ENCODE results near the gene PDE1C.

The PDE1C gene

DNA sequence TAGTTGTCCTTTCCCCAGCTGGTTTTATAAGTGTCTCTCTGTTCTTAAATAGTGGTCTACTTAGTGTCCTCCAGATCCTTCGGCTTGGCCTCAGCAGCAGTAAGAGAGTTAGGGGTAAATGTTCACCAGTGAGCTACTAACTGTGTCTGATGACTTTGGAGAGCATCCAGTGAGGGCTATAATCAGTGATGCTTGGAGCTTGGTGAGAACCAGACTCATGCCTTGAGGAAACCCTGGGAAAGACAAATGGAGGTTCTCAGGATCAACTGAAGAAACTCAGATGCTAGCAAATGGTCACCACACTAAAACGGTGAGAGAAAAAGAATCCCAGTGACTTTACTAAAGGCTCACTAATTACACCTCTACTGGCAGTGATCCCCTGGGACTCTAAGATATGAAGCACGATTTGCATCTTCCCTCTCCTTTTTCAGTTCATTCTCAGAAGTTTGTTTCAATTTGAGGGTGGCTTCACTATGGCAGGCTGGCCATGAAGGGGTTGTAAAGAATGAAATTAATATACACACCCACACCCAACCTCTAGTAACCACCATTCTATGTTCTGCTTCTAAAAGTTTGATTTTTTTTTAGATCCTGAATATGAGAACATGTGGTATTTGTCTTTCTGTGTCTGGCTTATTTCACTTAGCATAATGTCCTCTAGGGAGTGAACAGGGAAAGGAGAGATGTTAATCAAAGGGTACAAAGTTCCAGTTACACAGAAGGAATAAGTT is 177.9 kb downstream of the PDE1C start:
- no peak for DNase-seq (ENCODE audit: low read depth)

GRCh38 chr7:31890766-31891165 is 179.4 kb downstream of the PDE1C start:
- DNase-seq (ENCODE audit: low read depth): no peak

DNA sequence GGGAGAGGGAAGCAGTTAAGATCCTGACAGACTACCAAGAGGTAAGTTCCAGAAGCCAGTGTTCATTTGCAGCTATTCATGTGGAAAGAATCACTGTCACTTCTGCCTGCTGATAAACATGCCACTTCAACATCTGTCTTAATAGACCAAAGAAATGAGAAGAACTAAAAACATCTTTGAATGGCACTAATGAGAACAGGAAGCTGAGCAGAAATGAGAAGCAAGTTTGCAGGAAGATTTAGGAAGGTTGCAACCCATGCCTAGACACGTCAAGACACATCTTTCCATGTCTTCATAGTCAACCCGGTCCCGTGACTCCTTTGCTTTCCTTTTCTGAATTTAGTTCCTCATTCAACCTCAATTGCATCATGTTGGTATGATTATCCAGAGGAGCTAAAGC is 180.0 kb downstream of the PDE1C start:
- no peak for DNase-seq (ENCODE audit: low read depth)

- DNase-seq (ENCODE audit: low read depth): no peak
Measured at GRCh38 chr7:31887006-31887405, 183.2 kb downstream of the PDE1C start.

- DNase-seq (ENCODE audit: low read depth): no peak
Measured at GRCh38 chr7:31885171-31885570, 185.0 kb downstream of the PDE1C start.

- DNase-seq (ENCODE audit: low read depth): no peak
Measured at GRCh38 chr7:31883761-31884164, 186.4 kb downstream of the PDE1C start.

- DNase-seq (ENCODE audit: low read depth): no peak
Measured at GRCh38 chr7:31882187-31882586, 188.0 kb downstream of the PDE1C start.

DNA sequence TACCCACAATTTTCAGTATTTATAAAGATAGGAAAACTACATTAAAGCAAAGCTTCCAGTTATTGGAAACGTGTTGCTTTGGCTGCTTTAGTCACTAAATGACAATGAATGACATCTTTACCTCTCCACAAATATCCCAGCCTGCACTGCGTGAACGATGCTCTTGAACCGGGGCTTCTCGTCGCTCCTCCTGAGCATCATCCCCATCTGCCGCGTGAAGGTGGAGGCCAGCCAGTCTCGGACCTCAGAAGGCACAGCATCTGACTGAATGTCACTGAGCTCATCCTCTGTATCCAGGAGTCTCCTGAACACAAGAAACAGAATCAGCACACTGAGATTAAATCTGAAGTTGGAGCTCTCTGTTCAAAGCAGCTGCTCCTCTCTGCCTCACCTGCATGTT is 191.3 kb downstream of the PDE1C start:
- no peak for DNase-seq (ENCODE audit: low read depth)

GRCh38 chr7:31875424-31875823 is 194.8 kb downstream of the PDE1C start:
- no peak for DNase-seq (ENCODE audit: low read depth)

DNA sequence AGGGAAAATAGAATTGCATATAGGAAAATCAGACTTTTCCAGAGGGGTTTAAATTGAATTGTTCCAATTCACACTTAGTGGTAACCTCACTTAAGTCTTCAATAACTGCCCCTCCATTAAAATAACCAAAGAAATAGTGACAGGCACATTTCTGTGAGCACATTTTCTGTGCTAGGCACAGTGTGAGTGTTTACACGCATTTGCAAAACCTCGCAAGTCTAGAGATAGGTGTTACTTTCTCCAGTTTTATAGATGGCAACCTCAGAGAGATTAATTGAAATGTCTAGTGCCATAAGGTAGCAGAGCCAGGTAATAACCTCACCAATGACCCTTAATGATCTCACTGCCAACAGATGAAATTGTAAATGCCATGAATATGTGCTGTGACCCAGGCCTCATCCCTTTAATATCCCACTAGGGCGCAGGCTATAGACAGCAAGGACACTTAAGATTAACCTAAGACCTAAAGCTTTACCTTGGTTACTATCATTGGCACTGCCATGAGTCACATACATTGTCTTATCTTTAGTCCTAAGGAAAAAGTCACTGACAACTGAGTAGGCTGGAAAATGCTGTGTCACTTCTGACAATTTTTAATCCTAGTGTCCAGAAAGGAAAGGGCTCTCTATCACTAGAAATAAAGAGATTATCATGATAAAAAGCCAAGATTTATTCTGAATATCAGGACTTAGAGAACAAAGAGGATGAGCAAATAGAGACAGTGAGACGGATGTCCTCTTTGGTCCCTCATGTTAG is 195.4 kb downstream of the PDE1C start:
- DNase-seq (ENCODE audit: low read depth): no peak

- DNase-seq (ENCODE audit: low read depth): no peak
Measured at GRCh38 chr7:31873816-31874597, 196.2 kb downstream of the PDE1C start.

GRCh38 chr7:31872545-31873370 is 197.4 kb downstream of the PDE1C start:
- no peak for DNase-seq (ENCODE audit: low read depth)

DNA sequence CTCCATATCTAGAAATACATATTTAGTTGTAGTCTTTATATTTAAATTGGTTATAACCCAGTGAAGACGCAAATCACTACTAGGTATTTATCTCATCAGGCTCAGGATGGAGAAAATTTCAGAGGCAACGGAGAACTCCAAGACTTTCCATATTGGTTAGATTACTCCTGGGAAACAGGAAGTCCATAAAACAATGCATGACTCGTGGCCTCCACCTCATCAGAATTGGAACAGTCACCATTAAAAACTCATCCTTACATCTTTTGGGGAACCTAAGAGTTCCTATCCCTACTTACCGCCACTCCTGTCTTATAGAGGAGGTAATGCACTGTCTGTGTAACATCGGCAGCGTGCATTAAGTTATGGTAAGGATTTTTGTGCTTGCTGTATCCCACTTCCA is 205.6 kb downstream of the PDE1C start:
- DNase-seq (ENCODE audit: low read depth): no peak

GRCh38 chr7:31860925-31861324 is 209.3 kb downstream of the PDE1C start:
- DNase-seq (ENCODE audit: low read depth): no peak

DNA sequence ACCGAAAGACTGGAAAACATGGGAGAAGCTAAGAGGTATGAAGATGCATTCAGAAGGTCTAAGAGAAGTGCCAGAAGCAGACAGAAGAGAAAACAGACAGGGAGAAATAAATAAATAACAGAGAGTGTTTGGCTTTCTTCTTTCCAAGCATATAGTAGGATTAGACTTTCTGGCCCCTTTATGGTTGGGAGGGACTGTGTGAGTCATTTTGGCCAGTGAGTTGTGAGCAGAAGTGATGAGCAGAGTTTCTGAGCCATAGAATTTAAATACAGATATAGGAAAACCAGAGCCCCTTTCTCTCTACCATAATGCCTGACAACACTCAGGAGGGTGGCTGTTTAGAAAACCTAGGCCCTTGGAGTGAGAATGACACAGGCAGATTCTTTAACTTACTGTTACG is 212.2 kb downstream of the PDE1C start:
- DNase-seq (ENCODE audit: low read depth): no peak

DNA sequence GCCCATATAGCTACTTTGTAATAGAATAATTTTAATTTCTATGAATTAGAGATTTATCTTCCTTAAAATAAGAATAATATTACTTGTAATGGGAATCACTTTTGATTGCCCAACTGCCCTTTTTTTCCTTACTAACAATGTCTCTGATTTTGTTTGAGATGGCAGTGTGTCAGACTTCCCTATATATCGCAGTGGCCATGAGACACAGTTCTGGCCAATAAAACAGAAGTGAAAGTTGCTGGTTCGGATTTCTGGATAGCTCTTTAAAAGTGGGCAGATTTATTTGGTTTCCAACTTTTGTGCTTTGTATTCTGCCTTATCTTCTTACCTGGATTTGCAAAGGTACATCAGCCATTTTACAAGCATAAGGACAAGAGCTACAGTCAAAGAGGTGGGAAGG is 213.0 kb downstream of the PDE1C start:
- DNase-seq (ENCODE audit: low read depth): no peak

- no peak for DNase-seq (ENCODE audit: low read depth)
Measured at GRCh38 chr7:31856337-31856736, 213.9 kb downstream of the PDE1C start.

GRCh38 chr7:31855530-31855929 is 214.7 kb downstream of the PDE1C start:
- DNase-seq (ENCODE audit: low read depth): no peak

DNA sequence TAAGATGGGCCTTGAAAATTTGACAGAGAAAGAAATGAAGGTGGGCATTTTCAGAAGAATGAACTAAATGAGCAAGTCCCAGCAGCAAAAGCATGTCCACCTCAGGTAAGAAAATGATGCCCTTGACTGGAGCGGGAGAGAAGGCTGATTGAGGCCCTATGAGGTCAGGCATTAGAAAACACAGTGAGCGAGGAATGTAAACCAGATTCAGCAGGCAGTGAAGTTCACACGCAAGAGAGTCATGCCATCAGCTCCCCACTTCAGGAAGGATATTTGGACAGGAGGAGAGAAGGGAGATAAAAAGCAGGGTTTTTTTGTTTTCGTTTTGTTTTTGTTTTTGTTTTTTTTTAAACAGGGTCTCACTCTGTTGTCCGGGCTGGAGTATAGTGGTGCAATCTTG is 216.8 kb downstream of the PDE1C start:
- DNase-seq (ENCODE audit: low read depth): no peak

DNA sequence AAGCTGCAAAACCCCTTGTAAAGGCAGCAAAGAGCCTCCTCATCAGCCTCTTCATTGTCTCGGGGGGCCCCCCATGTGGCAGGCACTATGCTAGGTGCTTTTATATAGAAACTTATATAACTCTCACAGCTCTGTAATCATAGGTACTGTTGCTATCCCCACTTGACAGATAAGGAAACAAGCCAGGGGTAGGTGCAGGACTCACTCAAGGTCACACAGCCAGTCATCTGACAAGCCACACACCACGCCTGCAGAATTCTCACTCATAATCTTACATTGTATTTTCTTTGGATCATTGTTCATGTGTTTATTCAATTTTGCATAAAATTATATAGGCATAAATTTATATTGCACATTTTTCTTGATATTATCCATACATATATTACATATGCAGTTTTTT is 217.7 kb downstream of the PDE1C start:
- DNase-seq (ENCODE audit: low read depth): no peak

DNA sequence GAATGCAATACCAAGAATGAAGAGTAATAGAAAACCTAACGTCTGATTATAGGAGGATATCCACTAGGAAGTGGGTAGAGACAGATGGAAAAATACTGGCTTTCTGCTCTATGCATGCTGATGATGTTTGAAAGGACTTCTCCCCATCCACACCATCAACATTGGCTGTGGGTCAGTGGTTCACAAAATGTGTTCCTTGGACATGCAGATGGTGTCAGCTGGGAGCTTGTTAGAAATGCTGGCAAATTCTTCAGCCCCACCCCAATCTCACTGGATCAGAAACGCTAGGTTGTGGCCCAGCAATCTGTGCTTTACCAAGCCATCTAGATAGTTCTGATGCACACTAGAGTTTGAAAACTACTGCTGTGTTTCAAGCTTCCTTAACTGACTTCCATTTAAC is 219.1 kb downstream of the PDE1C start:
- no peak for DNase-seq (ENCODE audit: low read depth)

- DNase-seq (ENCODE audit: low read depth): no peak
Measured at GRCh38 chr7:31850601-31851000, 219.6 kb downstream of the PDE1C start.
